ENCODE measurements around the gene INPP4B.

Gene INPP4B

GRCh38 chr4:142567620-142568451 is 278.3 kb downstream of the INPP4B start:
- no peak for DNase-seq

- no peak for DNase-seq
Measured at GRCh38 chr4:142567199-142567598, 278.9 kb downstream of the INPP4B start.

- DNase-seq: no peak
Measured at GRCh38 chr4:142566777-142567176, 279.3 kb downstream of the INPP4B start.

- DNase-seq: no peak
Measured at GRCh38 chr4:142566243-142566642, 279.9 kb downstream of the INPP4B start.

GRCh38 chr4:142565771-142566170 is 280.3 kb downstream of the INPP4B start:
- no peak for DNase-seq

GRCh38 chr4:142563682-142564291 is 282.3 kb downstream of the INPP4B start:
- no peak for DNase-seq

GRCh38 chr4:142559986-142560385 is 286.1 kb downstream of the INPP4B start:
- no peak for DNase-seq

- DNase-seq: no peak
Measured at GRCh38 chr4:142558851-142559250, 287.2 kb downstream of the INPP4B start.

- DNase-seq: no peak
Measured at GRCh38 chr4:142557239-142557801, 288.8 kb downstream of the INPP4B start.

GRCh38 chr4:142556570-142557238 is 289.4 kb downstream of the INPP4B start:
- no peak for DNase-seq

- no peak for DNase-seq
Measured at GRCh38 chr4:142556048-142556447, 290.1 kb downstream of the INPP4B start.

- no peak for DNase-seq
Measured at GRCh38 chr4:142554412-142554811, 291.7 kb downstream of the INPP4B start.

- no peak for DNase-seq
Measured at GRCh38 chr4:142551517-142552305, 294.4 kb downstream of the INPP4B start.

GRCh38 chr4:142550965-142551364 is 295.1 kb downstream of the INPP4B start:
- no peak for DNase-seq

GRCh38 chr4:142549726-142550463 is 296.2 kb downstream of the INPP4B start:
- no peak for DNase-seq

GRCh38 chr4:142549248-142549647 is 296.9 kb downstream of the INPP4B start:
- DNase-seq: no peak

GRCh38 chr4:142548491-142548890 is 297.6 kb downstream of the INPP4B start:
- no peak for DNase-seq

GRCh38 chr4:142547974-142548373 is 298.1 kb downstream of the INPP4B start:
- DNase-seq: no peak

GRCh38 chr4:142544594-142544993 is 301.5 kb downstream of the INPP4B start:
- DNase-seq: no peak

- no peak for DNase-seq
Measured at GRCh38 chr4:142544039-142544438, 302.1 kb downstream of the INPP4B start.

- no peak for DNase-seq
Measured at GRCh38 chr4:142540483-142540804, 305.7 kb downstream of the INPP4B start.

GRCh38 chr4:142539796-142540482 is 306.2 kb downstream of the INPP4B start:
- no peak for DNase-seq
